Upper lobe of left lung (tissue), 4 donors: ENCODE results near the gene ST6GALNAC6.

Source experiments
- EP300 ChIP-seq, 4 donors: sonication (generic); formaldehyde crosslinking; IDR thresholded peaks; one replicate each; pipeline ENCODE4 v1.5.1; 2017; ENCODE audit warnings: antibody characterized with exemption in 4 of 4, control low read depth in 2 of 4
- TF ChIP-seq, protein P1 (sequence below), 6 experiments: fragments of 450-650 bp in 4 of 6; fragments of 200-600 bp in 2 of 6; sonication (generic) in 2 of 6; IDR thresholded peaks; one replicate each; pipeline ENCODE4 v1.5.1; 2016 to 2019; ENCODE audit warnings: antibody characterized with exemption in 6 of 6

- TF ChIP-seq EP300 (IDR thresholded peaks at IDR 0.05): no peak
- TF ChIP-seq, protein P1, sequence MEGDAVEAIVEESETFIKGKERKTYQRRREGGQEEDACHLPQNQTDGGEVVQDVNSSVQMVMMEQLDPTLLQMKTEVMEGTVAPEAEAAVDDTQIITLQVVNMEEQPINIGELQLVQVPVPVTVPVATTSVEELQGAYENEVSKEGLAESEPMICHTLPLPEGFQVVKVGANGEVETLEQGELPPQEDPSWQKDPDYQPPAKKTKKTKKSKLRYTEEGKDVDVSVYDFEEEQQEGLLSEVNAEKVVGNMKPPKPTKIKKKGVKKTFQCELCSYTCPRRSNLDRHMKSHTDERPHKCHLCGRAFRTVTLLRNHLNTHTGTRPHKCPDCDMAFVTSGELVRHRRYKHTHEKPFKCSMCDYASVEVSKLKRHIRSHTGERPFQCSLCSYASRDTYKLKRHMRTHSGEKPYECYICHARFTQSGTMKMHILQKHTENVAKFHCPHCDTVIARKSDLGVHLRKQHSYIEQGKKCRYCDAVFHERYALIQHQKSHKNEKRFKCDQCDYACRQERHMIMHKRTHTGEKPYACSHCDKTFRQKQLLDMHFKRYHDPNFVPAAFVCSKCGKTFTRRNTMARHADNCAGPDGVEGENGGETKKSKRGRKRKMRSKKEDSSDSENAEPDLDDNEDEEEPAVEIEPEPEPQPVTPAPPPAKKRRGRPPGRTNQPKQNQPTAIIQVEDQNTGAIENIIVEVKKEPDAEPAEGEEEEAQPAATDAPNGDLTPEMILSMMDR (IDR thresholded peaks at IDR 0.05): no peak
Measured at GRCh38 chr9:127943011-127943662, 43.7 kb upstream of the ST6GALNAC6 start.
